Measurements from ENCODE around the gene SEC23B. TPM values are rescaled to one million over a fixed set of nuclear protein-coding genes. Genes with fewer than 3 reads are reported as not detected.

SEC23B gene
- total RNA-seq, 2 donors from 2014 or later: 6.8 to 19.1 TPM

GRCh38 chr20:18477821-18478220 lies 29.9 kb upstream of the SEC23B start:
- H3K27me3 ChIP-seq: no peaks in the 10 kb centered on the region
- no peak overlapping the region for H3K27ac ChIP-seq
- no peaks in the 10 kb centered on the region for H3K9me3 ChIP-seq
- TF ChIP-seq CTCF (IDR thresholded peaks at IDR 0.05): no peak
- no peak overlapping the region for H3K4me3 ChIP-seq
- no peaks in the 10 kb centered on the region for H3K4me1 ChIP-seq
- DNase-seq (ENCODE audit: low spot score): no peak
- peaks cover 60% of the 10 kb centered on the region for H3K36me3 ChIP-seq

- no peak overlapping the region for H3K4me3 ChIP-seq
- H3K4me1 ChIP-seq: no peaks in the 10 kb centered on the region
- no peaks in the 10 kb centered on the region for H3K27me3 ChIP-seq
- DNase-seq (ENCODE audit: low spot score): no peak
- no peak for TF ChIP-seq CTCF (IDR thresholded peaks at IDR 0.05)
- no peaks in the 10 kb centered on the region for H3K9me3 ChIP-seq
- no peak overlapping the region for H3K27ac ChIP-seq
- H3K36me3 ChIP-seq: peaks cover 45% of the 10 kb centered on the region
Observed at GRCh38 chr20:18481596-18481995, 26.1 kb upstream of the SEC23B start.

GRCh38 chr20:18488301-18488700 lies 19.4 kb upstream of the SEC23B start:
- DNase-seq (ENCODE audit: low spot score): no peak
- Histone ChIP-seq H3K4me1 (no peaks in the 10 kb centered on the region), H3K9me3 (no peaks in the 10 kb centered on the region), H3K4me3 (no peak overlapping the region), H3K27ac (no peak overlapping the region), H3K36me3 (peaks cover 34% of the 10 kb centered on the region), H3K27me3 (no peaks in the 10 kb centered on the region)
- TF ChIP-seq CTCF (IDR thresholded peaks at IDR 0.05): no peak

GRCh38 chr20:18496042-18496441 lies 11.7 kb upstream of the SEC23B start:
- no peaks in the 10 kb centered on the region for H3K27me3 ChIP-seq
- peak overlapping the region; percentile 58 to 77 for H3K4me3 ChIP-seq
- DNase-seq (ENCODE audit: low spot score): no peak
- no peaks in the 10 kb centered on the region for H3K9me3 ChIP-seq
- no peaks in the 10 kb centered on the region for H3K36me3 ChIP-seq
- TF ChIP-seq CTCF (IDR thresholded peaks at IDR 0.05): no peak
- peak overlapping the region in 1 of 2 donors; percentile 73 for H3K27ac ChIP-seq
- H3K4me1 ChIP-seq: peaks cover 0 to 14% of the 10 kb centered on the region in 2 donors

GRCh38 chr20:18496740-18497592 lies 10.8 kb upstream of the SEC23B start, which contains the start of gene RBBP9:
Gene RBBP9 (minus strand): TSS chr20:18497225. CDS start chr20:18497167, 58 bp downstream.
- Histone ChIP-seq H3K27ac (peak within 1 kb of the TSS; percentile 6 to 73), H3K27me3 (no peaks in the 10 kb centered on the region), H3K36me3 (no peaks in the 10 kb centered on the region), H3K9me3 (no peaks in the 10 kb centered on the region), H3K4me3 (peak within 1 kb of the TSS; percentile 58 to 77), H3K4me1 (peaks cover 0 to 14% of the 10 kb centered on the region in 2 donors)
- peak; percentile 85 for DNase-seq (ENCODE audit: low spot score)
- no peak for TF ChIP-seq CTCF (IDR thresholded peaks at IDR 0.05)

Data from right atrium auricular region (tissue), 2 donors.